SIG-M5 treated with dmso at 0.1 percent for 504 hours (cell line): ENCODE data around the gene MINDY4B.
"Not testable (repeated sequence)": the region's sequence is repeated elsewhere in the genome, so short reads cannot be mapped to it uniquely, and the experiment has no call there.

Experiments
- DNase-seq: peaks from one replicate; lab custom pipeline; 2025; ENCODE audit not compliant: unreplicated experiment; lab: John Stamatoyannopoulos, UW

The MINDY4B gene

DNA sequence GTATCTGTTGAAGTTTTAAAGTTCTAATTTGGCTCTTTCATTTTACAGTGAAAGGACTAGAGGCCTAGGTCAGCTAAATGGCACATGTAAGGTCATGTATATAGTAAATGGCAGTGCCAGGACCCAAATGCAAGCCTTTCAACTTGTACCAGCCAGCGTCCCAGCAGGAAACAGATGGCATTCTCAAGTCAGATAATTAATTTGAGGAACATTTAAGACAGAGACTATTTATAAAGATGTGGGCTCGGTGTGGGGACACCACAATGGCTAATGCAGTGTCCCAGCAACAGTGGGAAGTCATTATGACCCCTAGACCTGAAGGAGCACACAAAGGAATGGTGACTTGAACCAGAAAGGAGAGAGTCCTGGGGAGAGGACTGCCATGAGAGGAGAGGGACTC is 6.1 kb downstream of the MINDY4B start:
- DNase-seq = no peak

- no peak for DNase-seq
Measured at GRCh38 chr3:150898046-150898754, 7.0 kb downstream of the MINDY4B start.

- no peak for DNase-seq
Measured at GRCh38 chr3:150897592-150897991, 7.6 kb downstream of the MINDY4B start.

DNA sequence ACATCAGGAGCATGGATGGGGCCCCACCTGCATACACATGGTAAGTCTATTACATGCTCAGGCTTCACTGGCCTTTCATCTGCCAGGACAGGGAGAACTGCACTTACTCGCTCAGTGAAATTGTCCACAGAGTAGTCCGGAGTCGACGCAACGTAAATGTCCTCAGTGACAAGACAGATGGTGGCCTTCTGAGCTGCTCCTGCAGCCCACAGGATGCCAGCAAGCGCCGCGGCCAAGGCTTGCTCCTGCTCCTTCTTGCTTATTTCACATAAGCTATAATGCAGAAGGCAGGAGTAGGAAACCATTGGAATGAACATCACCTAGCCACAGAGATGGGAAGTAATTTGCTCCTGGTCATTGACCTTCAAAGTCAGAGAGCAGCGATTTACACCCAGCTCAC is 14.4 kb downstream of the MINDY4B start:
- no peak for DNase-seq

DNA sequence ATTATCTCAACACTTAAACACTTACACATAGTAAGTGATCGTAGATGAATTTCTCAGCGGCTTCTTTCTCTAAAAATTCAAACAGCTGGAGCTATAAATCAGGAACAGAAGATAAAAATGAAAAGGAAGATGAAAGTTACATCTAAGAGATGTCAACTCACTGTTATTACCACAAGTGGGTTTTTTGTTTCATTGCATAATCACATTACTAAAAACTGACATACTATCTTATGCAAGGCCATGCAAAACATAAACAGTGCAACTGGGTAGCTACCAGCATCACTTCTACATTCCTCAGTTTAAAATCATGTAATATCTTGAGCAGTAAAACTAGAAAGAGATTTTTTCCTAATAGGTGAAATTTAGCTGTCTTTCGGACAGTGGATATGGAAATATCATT is 14.9 kb downstream of the MINDY4B start:
- peak; percentile 76 for DNase-seq

DNA sequence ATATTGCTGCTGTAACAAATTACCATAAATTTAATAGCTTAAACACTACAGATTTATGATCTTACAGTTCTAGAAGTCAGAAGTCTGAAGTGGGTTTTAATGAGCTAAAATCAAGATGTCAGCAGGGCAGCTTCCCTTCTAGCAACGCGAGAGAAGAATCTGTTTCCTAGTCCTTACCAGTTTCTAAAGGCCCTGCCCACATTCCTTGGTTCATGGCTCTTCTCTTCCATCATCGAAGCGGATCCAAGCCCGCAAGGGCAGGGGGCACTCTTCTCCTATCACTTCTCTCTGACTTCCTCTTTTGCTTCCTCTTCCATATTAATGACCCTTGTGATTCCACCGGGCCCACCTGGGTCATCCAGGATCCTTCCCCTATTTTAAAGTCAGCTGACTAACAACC is 16.1 kb downstream of the MINDY4B start:
- DNase-seq = no peak

GRCh38 chr3:150887031-150887430 is 18.2 kb downstream of the MINDY4B start:
- DNase-seq = no peak

DNA sequence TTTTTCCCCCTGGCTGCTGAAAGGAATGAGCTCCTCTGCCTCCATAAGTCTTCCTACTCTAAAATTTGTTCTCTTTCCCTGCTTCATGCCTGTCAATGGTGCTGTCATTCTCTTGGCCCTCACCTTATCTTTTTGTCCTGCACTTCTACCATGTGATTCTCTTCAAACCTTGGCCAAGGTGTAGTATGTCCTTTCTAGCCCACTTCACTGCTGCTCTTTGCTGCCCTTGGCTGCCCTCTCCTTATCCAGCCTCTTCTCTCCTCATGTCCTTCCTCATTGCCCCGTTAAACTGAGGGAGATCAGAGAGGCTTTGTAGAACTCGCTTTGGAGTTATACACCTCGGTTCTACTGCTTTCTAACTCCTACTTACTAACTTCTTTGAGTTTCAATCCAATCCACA is 19.7 kb downstream of the MINDY4B start:
- DNase-seq = no peak

DNA sequence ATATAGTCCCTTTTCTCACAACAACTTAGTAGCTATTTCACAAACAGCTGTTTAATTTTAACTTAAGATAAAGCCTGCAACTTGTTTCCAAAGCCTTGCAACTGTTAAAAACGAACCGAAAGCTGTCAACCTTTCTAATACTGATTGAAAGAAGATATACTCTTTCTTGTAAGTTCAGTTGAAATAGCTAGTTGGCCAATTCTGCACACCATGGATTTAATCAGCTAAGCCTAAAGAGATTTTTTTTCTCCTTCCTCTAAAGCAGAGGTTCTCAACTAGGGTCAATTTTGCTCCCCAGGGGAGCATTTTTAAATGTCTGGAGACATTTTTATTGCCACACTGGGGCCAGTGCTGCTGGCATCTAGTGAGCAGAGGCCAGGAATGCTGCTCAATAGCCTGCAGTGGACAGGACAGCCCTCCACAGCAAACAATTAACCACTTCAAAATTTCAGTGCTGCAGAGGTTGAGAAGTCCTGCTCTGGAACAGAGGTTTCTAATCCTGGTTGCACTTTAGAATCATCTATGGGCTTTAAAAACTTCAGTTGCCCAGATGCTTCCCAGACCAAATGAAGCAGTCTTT is 26.2 kb downstream of the MINDY4B start:
- no peak for DNase-seq

GRCh38 chr3:150878290-150878689 is 26.9 kb downstream of the MINDY4B start:
- DNase-seq = no peak

DNA sequence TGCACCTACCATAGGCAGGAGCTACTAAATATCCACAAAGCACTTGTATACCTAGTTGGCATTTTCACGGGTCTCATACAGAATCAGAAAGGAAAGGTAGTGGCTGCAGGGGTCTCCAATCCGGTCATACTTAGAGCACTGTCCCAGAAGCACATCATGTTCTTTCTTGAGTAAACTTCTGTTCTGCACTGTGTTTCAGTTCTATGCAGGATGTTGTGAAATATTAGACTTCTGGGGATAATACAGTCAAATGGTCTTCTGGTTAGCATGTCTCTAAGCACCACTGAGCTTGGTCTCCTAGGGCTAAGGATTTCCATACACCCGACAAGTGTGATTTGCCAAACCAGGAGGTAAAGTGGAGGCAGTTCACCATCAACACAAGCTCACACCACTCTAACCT is 27.9 kb downstream of the MINDY4B start:
- no peak for DNase-seq

GRCh38 chr3:150876611-150877265 is 28.5 kb downstream of the MINDY4B start:
- DNase-seq = no peak

GRCh38 chr3:150875548-150875947 is 29.7 kb downstream of the MINDY4B start:
- no peak for DNase-seq

DNA sequence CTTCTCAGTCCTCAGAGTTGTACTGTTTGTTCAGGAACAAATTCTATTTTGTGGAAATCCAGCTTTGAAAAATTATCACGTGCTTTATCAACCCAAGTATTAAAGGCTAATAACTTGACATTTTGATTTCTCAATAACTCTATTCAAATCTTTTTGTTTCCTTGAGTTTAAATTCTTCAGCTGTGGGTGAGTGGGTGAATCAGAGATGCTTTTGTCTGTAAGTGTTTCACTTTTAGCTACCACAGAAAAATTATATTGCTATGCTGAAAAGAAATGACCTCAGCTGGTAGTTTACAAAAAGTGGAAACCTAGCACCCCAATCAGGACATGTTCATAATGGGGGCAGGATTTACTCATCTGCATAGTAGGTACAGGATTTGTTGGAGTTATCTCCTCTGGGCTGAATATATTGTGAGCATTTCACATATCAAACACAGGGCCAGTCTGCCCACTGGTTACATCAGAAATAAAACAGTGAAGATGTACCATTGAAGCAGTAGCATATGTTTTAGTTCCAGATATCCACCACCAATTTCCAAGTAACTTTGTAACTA is 30.5 kb downstream of the MINDY4B start:
- DNase-seq = no peak

- DNase-seq = no peak
Measured at GRCh38 chr3:150871192-150871591, 34.0 kb downstream of the MINDY4B start.

DNA sequence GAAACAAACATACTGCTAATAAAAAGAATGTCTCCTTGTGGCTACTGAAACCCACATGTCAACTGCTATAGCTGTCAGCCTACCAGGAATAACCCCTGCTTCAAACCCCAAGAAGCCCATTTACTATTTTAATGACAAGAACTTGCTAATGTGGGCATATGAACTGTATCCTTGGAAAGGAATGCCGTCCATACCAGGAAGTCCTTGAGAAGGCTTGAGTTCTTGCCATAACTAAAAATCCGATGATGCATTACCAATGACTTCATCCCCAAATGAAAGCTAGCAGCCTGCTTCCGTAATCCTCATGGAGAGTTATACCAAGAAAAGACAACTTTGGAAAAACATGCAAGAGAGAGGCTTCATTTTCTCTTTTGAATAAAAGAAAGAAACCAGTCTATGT is 34.8 kb downstream of the MINDY4B start:
- DNase-seq = no peak

DNA sequence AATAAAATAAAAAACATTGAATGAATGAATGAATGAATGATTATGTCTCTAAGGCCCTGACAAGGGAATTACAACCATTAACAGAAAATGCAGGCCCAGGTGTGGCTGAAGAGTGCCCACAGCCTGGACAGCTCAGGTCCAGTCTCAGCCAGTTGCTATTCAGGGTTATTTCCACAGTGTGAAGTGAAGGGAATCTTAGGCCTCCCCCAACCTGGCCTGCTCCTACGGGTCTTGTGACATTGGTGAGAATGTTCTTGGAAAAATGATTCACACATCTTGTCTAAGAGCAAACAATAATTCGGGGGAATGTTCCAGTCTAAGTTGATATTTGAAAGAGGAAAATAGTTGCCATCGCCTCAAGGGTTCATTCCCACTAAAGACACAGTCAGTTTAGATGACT is 37.0 kb downstream of the MINDY4B start:
- no peak for DNase-seq

DNA sequence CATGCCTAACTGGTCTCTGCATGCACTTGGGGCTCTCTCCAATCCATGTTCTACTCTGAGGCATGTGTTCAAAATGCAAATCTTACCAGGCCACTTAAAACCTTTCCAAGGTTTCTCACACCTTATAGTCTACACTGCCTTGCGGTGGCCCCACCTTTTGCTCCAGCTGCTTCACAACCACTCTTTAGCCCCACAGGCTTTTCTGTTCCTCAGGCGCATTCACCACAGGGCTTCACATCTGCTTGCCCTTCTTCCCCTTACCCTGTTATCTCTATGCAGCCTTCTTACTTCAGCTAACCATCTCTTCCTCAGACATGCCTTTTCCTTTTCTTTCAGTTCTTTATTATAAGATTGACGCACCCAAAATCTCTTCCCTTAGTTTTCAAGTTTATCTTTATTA is 37.8 kb downstream of the MINDY4B start:
- DNase-seq = no peak

DNA sequence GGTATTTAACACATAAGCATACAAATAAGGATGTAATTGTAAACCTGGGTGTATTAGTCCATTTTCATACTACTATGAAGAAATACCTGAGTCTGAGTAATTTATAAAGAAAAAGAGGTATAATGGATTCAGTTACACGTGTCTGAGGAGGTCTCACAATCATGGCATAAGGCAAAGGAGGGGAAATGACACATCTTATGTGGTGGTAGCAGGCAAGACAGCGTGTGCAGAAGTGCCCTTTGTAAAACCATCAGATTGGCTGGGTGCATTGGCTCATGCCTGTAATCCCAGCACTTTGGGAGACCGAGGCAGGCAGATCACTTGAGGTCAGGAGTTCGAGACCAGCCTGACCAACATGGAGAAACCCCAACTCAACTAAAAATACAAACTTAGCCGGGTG is 41.3 kb downstream of the MINDY4B start:
- DNase-seq = not testable (repeated sequence)

- DNase-seq = no peak
Measured at GRCh38 chr3:150861851-150862250, 43.4 kb downstream of the MINDY4B start.

GRCh38 chr3:150857936-150858335 is 47.3 kb downstream of the MINDY4B start:
- not testable (repeated sequence) for DNase-seq

GRCh38 chr3:150850191-150850590 is 55.0 kb downstream of the MINDY4B start:
- DNase-seq = no peak
